Right lobe of liver (tissue), 6 donors: ENCODE results near the gene ZNF398. TPM values are rescaled to one million over a fixed set of nuclear protein-coding genes. Genes with fewer than 3 reads are reported as not detected.
A peak's percentile ranks its signal among the peaks of the same experiment; 100 is the strongest.
"Not testable (repeated sequence)": the region's sequence is repeated elsewhere in the genome, so short reads cannot be mapped to it uniquely, and the experiment has no call there.

Experiments used
- ATAC-seq, 4 donors: fragments of 200-7000 bp; cut with Tn5 transposase; one replicate each; pipeline ENCODE4 v1.9.1; 2020; ENCODE audit warnings: mild to moderate bottlenecking in 4 of 4, moderate library complexity in 4 of 4
- DNase-seq, 3 donors: peaks; one replicate each; pipeline ENCODE4 v3.0.0-alpha.2; 2020
- H3K27ac ChIP-seq, 3 donors: fragments of 200-600 bp; one replicate each; pipeline ENCODE4 v1.8.0; 2022
- H3K27me3 ChIP-seq, 2 donors: fragments of 200-600 bp; one replicate each; pipeline ENCODE4 v1.8.0; 2022
- H3K36me3 ChIP-seq, 4 donors: fragments of 200-600 bp; sonication (generic) in 1 of 4; one replicate each; pipeline versions ENCODE4 v1.5.1 to v1.8.0; 2017 to 2022; ENCODE audit warnings: control low read depth in 1 of 4
- H3K4me1 ChIP-seq, 4 donors: fragments of 200-600 bp; sonication (generic) in 1 of 4; one replicate each; pipeline versions ENCODE4 v1.5.1 to v1.8.0; 2017 to 2022; ENCODE audit warnings: control low read depth in 1 of 4
- H3K4me3 ChIP-seq, 3 donors: fragments of 200-600 bp; one replicate each; pipeline ENCODE4 v1.8.0; 2022
- H3K9me3 ChIP-seq, 4 donors: fragments of 200-600 bp; sonication (generic) in 1 of 4; one replicate each; pipeline versions ENCODE4 v1.5.1 to v1.8.0; 2017 to 2022; ENCODE audit warnings: control low read depth in 1 of 4
- POLR2A ChIP-seq: fragments of 450-650 bp; IDR thresholded peaks from one replicate; pipeline ENCODE4 v1.6.1; 2017; ENCODE audit warnings: antibody characterized with exemption, mild to moderate bottlenecking
- WGBS: methylation state at CpG from one replicate; pipeline ENCODE4 v1.1.6; 2018; ENCODE audit warnings: low coverage, low lambda C conversion rate; ENCODE audit not compliant: insufficient coverage; ENCODE audit errors: missing lambda C conversion rate; 5-methylcytosine and 5-hydroxymethylcytosine counted together
- intact Hi-C, 2 donors: fragments of 100-400 bp; cut with DNase I; formaldehyde crosslinking; loops; one replicate each; pipeline versions ENCODE4 v1.11.2 to v1.14.1; 2022
- total RNA-seq, 6 experiments: library from RNA; depleted of rRNA in 2 of 6; stranded (reverse); fragments of >200 nt in 2 of 6; fragmentation: NEBNext Ultra II Directional in 3 of 6; extraction: Animal tissue kit (Norgen Biotek cat#: 25700) in 3 of 6; gene quantifications; one replicate each; pipeline versions ENCODE4 v1.1.0 to v1.2.4, GENCODE V29; 2016 to 2023
- TF ChIP-seq, protein P1 (sequence below), 4 donors: fragments of 200-600 bp in 3 of 4; fragments of 450-650 bp in 1 of 4; IDR thresholded peaks; one replicate each; pipeline versions ENCODE4 v1.5.1 to v1.8.0; 2016 to 2022; ENCODE audit warnings: antibody characterized with exemption in 4 of 4, mild to moderate bottlenecking in 2 of 4
- donor health status: DM: no; HTN: yes; CAD: no.
- donor health status: DM: no; HTN: no; CAD: no.
- donor health status: DM: no; HTN: no; CAD: no.
- donor health status: DM: no; HTN: yes; CAD: no.
- donor health status: DM: no; HTN: yes; CAD: no.

The ZNF398 gene
- total RNA-seq, 6 experiments from 2014 or later = 5.3 to 7.9 (median 6.2) TPM

DNA sequence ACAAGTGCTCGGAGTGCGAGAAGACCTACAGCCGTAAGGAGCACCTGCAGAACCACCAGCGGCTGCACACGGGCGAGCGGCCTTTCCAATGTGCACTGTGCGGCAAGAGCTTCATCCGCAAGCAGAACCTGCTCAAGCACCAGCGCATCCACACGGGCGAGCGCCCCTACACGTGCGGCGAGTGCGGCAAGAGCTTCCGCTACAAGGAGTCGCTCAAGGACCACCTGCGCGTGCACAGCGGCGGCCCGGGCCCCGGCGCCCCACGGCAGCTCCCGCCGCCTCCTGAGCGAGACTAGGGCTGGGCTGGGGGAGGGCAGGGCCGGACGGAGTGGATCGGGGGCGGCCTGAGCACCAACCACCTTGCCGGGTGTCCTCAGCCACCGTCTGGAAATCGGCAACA is 77.1 kb downstream of the ZNF398 start:
- no peak overlapping the region for H3K4me3 ChIP-seq
- 100% methylated on average over 6 of the region's 37 CpGs for WGBS
- TF ChIP-seq POLR2A = no peak
- TF ChIP-seq, protein P1, sequence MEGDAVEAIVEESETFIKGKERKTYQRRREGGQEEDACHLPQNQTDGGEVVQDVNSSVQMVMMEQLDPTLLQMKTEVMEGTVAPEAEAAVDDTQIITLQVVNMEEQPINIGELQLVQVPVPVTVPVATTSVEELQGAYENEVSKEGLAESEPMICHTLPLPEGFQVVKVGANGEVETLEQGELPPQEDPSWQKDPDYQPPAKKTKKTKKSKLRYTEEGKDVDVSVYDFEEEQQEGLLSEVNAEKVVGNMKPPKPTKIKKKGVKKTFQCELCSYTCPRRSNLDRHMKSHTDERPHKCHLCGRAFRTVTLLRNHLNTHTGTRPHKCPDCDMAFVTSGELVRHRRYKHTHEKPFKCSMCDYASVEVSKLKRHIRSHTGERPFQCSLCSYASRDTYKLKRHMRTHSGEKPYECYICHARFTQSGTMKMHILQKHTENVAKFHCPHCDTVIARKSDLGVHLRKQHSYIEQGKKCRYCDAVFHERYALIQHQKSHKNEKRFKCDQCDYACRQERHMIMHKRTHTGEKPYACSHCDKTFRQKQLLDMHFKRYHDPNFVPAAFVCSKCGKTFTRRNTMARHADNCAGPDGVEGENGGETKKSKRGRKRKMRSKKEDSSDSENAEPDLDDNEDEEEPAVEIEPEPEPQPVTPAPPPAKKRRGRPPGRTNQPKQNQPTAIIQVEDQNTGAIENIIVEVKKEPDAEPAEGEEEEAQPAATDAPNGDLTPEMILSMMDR (IDR thresholded peaks at IDR 0.05) = no peak
- DNase-seq = no peak
- no peaks in the 10 kb centered on the region for H3K4me1 ChIP-seq
- no peak overlapping the region for H3K27ac ChIP-seq
- H3K9me3 ChIP-seq = no peaks in the 10 kb centered on the region
- peak in 1 of 4 donors; percentile 17 for ATAC-seq
- no peaks in the 10 kb centered on the region for H3K27me3 ChIP-seq
- peaks cover 0 to 38% (median 5%) of the 10 kb centered on the region in 4 donors for H3K36me3 ChIP-seq
- intact Hi-C loops = no loop called here

GRCh38 chr7:149225106-149225505 is 77.9 kb downstream of the ZNF398 start:
- Histone ChIP-seq H3K27me3 (no peaks in the 10 kb centered on the region), H3K36me3 (peaks cover 0 to 33% (median 5%) of the 10 kb centered on the region in 4 donors), H3K27ac (no peak overlapping the region), H3K4me1 (no peaks in the 10 kb centered on the region), H3K9me3 (no peaks in the 10 kb centered on the region), H3K4me3 (no peak overlapping the region)
- no peak for ATAC-seq
- TF ChIP-seq POLR2A = no peak
- DNase-seq = no peak
- WGBS = 94% methylated on average over 8 of the region's 19 CpGs
- intact Hi-C loops = no loop called here

DNA sequence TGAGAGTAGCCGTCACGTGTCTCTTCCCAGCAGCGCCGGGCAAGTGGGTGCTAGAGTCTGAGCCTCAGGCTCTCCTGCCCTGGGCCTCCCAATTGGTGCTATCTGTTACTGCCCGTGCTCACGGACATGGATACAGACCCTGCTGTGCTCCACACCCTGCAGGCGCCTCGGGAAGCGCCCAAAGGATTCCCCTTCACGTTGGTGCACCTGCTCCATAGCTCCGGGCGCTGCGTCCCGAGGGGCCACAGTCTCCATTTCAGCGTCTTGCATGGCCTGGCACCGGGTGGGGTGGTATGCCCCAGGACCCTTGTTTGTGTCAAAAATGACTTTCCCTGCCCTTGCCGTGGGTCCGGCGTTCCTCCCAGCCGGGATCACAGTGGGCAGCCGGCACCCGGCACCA is 78.4 kb downstream of the ZNF398 start:
- 98% methylated on average over 8 of the region's 22 CpGs for WGBS
- no peak overlapping the region for H3K27ac ChIP-seq

GRCh38 chr7:149226366-149226765 is 79.1 kb downstream of the ZNF398 start:
- DNase-seq = not testable (repeated sequence)
- 97% methylated on average over 17 of the region's 17 CpGs for WGBS
- H3K36me3 ChIP-seq = peaks cover 0 to 23% (median 5%) of the 10 kb centered on the region in 4 donors

More for the DNA sequence above, 78.4 kb downstream of the ZNF398 start:
- no peak for TF ChIP-seq POLR2A
- TF ChIP-seq, protein P1 (IDR thresholded peaks at IDR 0.05) = no peak
- no peaks in the 10 kb centered on the region for H3K9me3 ChIP-seq
- H3K27me3 ChIP-seq = no peaks in the 10 kb centered on the region
- no peak for DNase-seq
- no peaks in the 10 kb centered on the region for H3K4me1 ChIP-seq
- ATAC-seq = peak in 2 of 4 donors; percentile 11 to 13
- peaks cover 0 to 28% (median 5%) of the 10 kb centered on the region in 4 donors for H3K36me3 ChIP-seq
- intact Hi-C loops = no loop called here
- H3K4me3 ChIP-seq = no peak overlapping the region

DNA sequence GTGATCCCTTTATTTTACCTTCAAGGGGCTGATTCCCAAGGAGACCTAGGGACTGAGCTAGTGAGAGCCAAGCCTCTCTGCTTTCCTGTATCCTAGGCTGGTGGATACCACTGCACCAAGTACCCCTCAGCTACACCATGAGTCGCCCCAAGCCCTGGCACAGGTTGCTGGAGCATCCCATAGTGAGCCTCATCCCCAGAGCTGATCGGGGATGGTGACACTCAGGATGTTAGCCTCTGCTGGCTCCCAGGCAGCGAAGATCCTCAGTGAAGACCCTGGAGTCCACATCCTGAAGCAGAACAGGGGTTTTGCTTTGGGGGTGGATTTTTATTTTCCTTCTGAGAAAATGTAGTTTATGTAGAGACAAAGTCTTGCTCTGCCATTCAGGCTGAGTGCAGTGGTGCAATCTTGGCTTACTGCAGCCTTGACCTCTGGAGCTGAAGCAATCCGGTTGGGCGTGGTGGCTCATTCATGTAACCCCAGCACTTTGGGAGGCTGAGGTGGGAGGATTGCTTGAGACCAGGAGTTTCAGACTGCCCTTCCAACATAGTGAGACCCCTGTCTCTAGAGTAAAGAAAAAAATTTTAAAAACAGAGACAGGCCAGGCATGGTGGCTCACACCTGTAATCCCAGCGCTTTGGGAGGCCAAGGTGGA is 79.7 kb downstream of the ZNF398 start:
- Histone ChIP-seq H3K4me3 (no peak overlapping the region), H3K9me3 (no peaks in the 10 kb centered on the region), H3K4me1 (no peaks in the 10 kb centered on the region), H3K27me3 (no peaks in the 10 kb centered on the region), H3K36me3 (peaks cover 0 to 18% (median 5%) of the 10 kb centered on the region in 4 donors), H3K27ac (no peak overlapping the region)
- no peak for TF ChIP-seq POLR2A
- TF ChIP-seq, protein P1 (IDR thresholded peaks at IDR 0.05) = no peak
- WGBS = 24% methylated on average over 3 of the region's 6 CpGs
- intact Hi-C loops = no loop called here
- DNase-seq (no peak), ATAC-seq (peak in 3 of 4 donors; percentile 42 to 53 (median 50))

More at GRCh38 chr7:149226366-149226765, 79.1 kb downstream of the ZNF398 start:
- H3K4me3 ChIP-seq, intact Hi-C loops, H3K9me3 ChIP-seq, ATAC-seq, H3K4me1 ChIP-seq, H3K27ac ChIP-seq, H3K27me3 ChIP-seq: not testable (repeated sequence)
